Activated T-cell treated with anti-CD3 and anti-CD28 coated beads, Interleukin-2, amount 50 U/mL, for 72 hours (primary cell): ENCODE results near the gene USP32. TPM values are rescaled to one million over a fixed set of nuclear protein-coding genes. Genes with fewer than 3 reads are reported as not detected.

Experiments used
- ATAC-seq, 2 donors: fragments of 150-1000 bp; cut with Tn5 transposase; replicated peaks in 1 of 2; 2 replicates each; pipeline ENCODE4 v1.10.0; 2021; ENCODE audit warnings: moderate library complexity in 2 of 2, mild to moderate bottlenecking in 1 of 2
- DNase-seq, 2 donors: peaks; one replicate each; pipeline ENCODE4 v3.0.0; 2021 to 2022; ENCODE audit warnings: mixed read lengths in 1 of 2
- H3K27ac Mint-ChIP-seq: one replicate; pipeline ENCODE4 v1.8.0; 2022; ENCODE audit warnings: mild to moderate bottlenecking, moderate library complexity, mixed read lengths
- H3K27me3 Mint-ChIP-seq: one replicate; pipeline ENCODE4 v1.8.0; 2022; ENCODE audit warnings: low read depth, mixed read lengths
- H3K36me3 Mint-ChIP-seq, 2 donors: one replicate each; pipeline ENCODE4 v1.8.0; 2022; ENCODE audit warnings: mixed read lengths in 2 of 2, mild to moderate bottlenecking in 1 of 2; ENCODE audit not compliant: insufficient read depth in 2 of 2
- H3K4me1 Mint-ChIP-seq: one replicate; pipeline ENCODE4 v1.8.0; 2022; ENCODE audit warnings: low read depth, mixed read lengths
- H3K4me3 Mint-ChIP-seq, 2 donors: one replicate each; pipeline ENCODE4 v1.8.0; 2022; ENCODE audit warnings: mild to moderate bottlenecking in 2 of 2, mixed read lengths in 2 of 2, moderate library complexity in 2 of 2
- H3K9me3 Mint-ChIP-seq, 2 donors: one replicate each; pipeline ENCODE4 v1.8.0; 2022; ENCODE audit warnings: mixed read lengths in 2 of 2
- total RNA-seq, 2 donors: library from RNA; stranded (reverse); gene quantifications; one replicate each; pipeline ENCODE4 v1.2.3, GENCODE V29; 2022

Gene USP32
- total RNA-seq, 2 donors from 2014 or later = 42.4 to 48.8 TPM

DNA sequence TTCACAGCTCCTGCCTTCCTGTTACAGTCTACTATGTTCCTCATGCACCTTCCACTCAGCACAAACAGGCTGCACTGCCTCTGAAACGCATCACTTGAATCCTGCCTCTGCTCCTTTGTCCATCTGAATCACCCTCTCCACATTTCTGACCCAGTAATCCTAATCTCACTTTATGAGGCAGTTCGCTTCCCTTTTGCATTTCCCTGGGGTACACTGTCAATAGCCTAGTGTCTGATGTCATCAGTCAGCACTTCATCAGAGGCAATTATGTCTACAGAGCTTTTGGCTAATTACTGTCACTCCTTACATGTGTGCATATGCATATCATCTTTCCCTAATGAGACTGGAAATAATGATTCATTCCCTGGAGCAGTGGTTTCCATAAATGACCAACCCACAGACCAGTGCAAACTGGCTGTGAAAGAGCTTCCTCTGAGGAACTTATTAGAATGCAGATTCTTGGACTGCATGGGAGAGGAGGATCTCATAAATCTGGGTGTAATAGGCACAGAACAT lies 218.6 kb downstream of the USP32 start:
- ATAC-seq (peak in 1 of 2 donors; percentile 21), DNase-seq (no peak)
- Mint-ChIP-seq H3K4me3 (no peak overlapping the region), H3K27me3 (no peaks in the 10 kb centered on the region), H3K27ac (peak overlapping the region; percentile 0), H3K9me3 (no peaks in the 10 kb centered on the region), H3K36me3 (peaks cover 0 to 1% of the 10 kb centered on the region in 2 donors), H3K4me1 (peaks cover 29% of the 10 kb centered on the region)

DNA sequence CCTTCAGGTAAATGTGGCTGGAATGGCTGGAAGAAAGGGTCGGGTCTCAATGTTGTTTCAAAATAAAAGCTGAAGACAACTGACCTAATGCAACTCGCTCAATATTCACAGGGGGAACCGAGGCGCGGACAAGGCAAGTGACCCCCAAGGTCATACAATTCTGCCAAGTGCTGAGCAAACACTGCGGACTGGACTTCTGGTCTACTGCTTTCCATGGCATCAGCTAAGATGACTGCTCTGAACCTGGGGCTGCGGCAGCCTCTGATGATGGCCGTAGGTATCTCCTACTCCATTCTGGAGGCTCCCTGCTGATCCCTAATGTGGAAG lies 220.2 kb downstream of the USP32 start:
- no peaks in the 10 kb centered on the region for H3K9me3 Mint-ChIP-seq

DNA sequence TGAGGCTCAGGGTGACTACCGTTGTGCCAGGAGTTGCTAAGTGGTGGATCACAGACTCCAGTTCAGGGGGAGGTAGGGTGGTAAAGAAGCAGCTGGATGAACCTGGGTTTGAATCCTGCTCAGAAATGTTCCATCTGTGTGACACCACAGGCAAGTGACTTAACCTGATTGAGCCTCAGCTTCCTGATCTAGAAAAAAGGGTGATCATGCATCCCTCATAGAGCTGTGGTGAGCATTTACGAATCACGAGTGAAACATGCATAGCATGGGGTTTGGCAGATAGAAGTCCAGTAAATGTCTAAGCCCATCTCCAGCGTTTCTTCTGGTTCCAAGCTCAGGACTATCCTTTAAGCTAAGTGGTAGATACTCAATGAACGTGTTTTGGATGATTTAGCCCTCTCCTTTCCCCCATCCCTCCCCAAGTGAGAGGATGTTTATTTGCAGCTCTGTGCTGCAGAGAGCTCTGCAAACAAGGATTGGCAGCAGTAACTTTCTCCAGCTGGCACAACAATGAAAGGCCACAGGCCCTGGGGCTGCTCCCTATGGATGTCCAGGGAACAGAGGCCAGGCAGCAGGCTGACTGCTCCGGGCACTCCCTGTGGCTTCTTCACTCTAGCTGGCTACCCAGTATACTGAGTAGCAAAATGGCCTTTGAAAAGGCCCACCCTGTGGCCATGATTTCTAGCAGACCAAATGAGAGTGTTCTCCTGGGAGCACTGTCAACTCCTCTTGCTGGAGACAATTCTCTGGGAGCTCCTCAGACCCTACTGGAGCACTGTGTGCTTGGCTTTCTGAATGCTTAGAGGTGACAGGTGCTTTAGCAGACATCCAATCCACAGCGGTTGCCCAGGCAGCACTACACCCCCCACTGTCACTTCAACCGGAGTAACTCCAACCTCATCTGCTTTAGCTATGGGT lies 220.8 kb downstream of the USP32 start:
- Mint-ChIP-seq H3K27me3 (no peaks in the 10 kb centered on the region), H3K4me3 (peak overlapping the region; percentile 67 to 68), H3K9me3 (no peaks in the 10 kb centered on the region), H3K27ac (peak overlapping the region; percentile 88), H3K36me3 (peaks cover 0 to 1% of the 10 kb centered on the region in 2 donors), H3K4me1 (peaks cover 34% of the 10 kb centered on the region)
- DNase-seq = no peak
- peak; percentile 40 to 49 for ATAC-seq

More for the DNA sequence above, 220.2 kb downstream of the USP32 start:
- peaks cover 0 to 1% of the 10 kb centered on the region in 2 donors for H3K36me3 Mint-ChIP-seq
- H3K27ac Mint-ChIP-seq = no peak overlapping the region
- H3K27me3 Mint-ChIP-seq = no peaks in the 10 kb centered on the region
- DNase-seq (no peak), ATAC-seq (no peak)
- H3K4me3 Mint-ChIP-seq = no peak overlapping the region
- H3K4me1 Mint-ChIP-seq = peaks cover 29% of the 10 kb centered on the region

DNA sequence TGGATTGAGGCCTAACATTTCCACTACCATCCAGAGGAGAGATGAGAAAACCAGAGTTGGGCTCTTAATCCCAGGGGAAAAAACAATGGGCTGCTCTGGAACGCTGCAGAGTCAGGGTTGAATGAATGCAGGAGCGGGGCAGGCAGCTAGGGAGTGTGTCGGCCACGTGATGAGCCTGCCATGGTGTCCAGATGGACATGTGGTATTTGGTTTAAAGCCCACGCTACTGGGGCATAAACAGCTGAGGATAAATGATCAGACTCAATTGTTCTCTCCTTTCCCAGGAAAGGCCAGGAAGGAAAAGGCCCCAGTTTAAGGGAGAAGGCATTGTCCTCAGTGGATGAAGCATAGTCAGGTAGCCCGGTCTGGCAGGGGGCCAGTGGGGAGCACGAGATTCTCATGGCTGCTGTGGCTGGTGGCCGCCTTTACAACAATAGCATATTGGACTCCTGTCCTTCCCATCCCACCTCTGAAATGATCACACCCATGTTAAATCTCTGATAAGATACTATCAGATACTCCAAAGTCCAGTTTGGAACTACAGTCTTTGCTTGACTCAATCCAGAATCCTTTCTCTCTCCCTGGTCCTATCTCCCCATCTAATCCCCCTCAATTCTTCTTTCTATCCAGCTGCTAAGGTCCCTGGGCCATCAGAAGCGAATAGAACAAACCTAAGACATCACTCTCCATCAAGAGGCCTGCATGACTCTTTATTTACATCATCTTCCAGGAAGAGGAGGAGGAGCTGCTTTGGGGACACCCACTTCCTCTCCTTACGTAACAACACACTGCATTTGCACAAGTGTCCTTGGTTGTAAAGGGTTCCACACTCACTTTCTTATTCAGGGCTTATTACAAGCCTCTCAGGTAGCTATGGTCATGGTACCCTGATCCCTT lies 221.8 kb downstream of the USP32 start:
- peak; percentile 21 to 43 for DNase-seq
- Mint-ChIP-seq H3K36me3 (peaks cover 0 to 1% of the 10 kb centered on the region in 2 donors), H3K27me3 (no peaks in the 10 kb centered on the region), H3K9me3 (no peaks in the 10 kb centered on the region), H3K27ac (peak overlapping the region; percentile 88), H3K4me1 (peaks cover 42% of the 10 kb centered on the region), H3K4me3 (peak overlapping the region; percentile 67 to 68)
- peak; percentile 65 to 76 for ATAC-seq

DNA sequence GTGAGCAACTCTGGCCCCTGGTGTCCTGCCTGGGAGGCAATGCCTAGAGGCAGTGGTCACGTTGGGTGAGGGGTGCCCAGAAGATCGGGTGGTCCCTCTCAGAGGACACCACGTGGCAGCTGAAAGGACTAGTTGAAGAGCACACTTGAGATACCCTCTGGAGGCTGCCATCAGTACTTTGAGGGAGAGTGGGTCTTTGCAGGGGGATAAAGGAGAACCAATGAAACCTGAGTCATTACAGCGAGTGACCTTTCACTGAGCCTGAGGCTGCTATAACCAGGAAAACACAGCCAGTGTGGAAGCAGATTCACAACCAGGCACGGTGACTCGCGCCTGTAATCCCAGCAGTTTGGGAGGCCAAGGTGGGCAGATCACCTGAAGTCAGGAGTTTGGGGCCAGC lies 223.3 kb downstream of the USP32 start:
- Mint-ChIP-seq H3K27ac (no peak overlapping the region), H3K9me3 (no peaks in the 10 kb centered on the region), H3K36me3 (peaks cover 0 to 1% of the 10 kb centered on the region in 2 donors), H3K4me1 (peaks cover 41% of the 10 kb centered on the region), H3K27me3 (no peaks in the 10 kb centered on the region), H3K4me3 (no peak overlapping the region)
- DNase-seq = no peak
- ATAC-seq = no peak

- no peak overlapping the region for H3K4me3 Mint-ChIP-seq
- H3K9me3 Mint-ChIP-seq = no peaks in the 10 kb centered on the region
- DNase-seq = no peak
- ATAC-seq = no peak
- H3K36me3 Mint-ChIP-seq = peaks cover 0 to 1% of the 10 kb centered on the region in 2 donors
- peaks cover 3% of the 10 kb centered on the region for H3K27me3 Mint-ChIP-seq
- no peak overlapping the region for H3K27ac Mint-ChIP-seq
- peaks cover 38% of the 10 kb centered on the region for H3K4me1 Mint-ChIP-seq
Measured at GRCh38 chr17:60167065-60167741, 224.7 kb downstream of the USP32 start.

GRCh38 chr17:60165971-60166370 lies 226.0 kb downstream of the USP32 start:
- Mint-ChIP-seq H3K36me3 (peaks cover 0 to 1% of the 10 kb centered on the region in 2 donors), H3K4me3 (no peak overlapping the region), H3K27me3 (peaks cover 9% of the 10 kb centered on the region), H3K9me3 (no peaks in the 10 kb centered on the region), H3K27ac (peak overlapping the region; percentile 36), H3K4me1 (peaks cover 40% of the 10 kb centered on the region)
- DNase-seq = peak in 1 of 2 donors; percentile 24
- peak; percentile 40 to 51 for ATAC-seq

GRCh38 chr17:60165223-60165622 lies 226.7 kb downstream of the USP32 start:
- H3K4me1 Mint-ChIP-seq = peaks cover 35% of the 10 kb centered on the region
- no peaks in the 10 kb centered on the region for H3K9me3 Mint-ChIP-seq
- no peak overlapping the region for H3K27ac Mint-ChIP-seq
- DNase-seq (no peak), ATAC-seq (peak in 1 of 2 donors; percentile 28)
- H3K36me3 Mint-ChIP-seq = no peaks in the 10 kb centered on the region
- H3K27me3 Mint-ChIP-seq = peaks cover 14% of the 10 kb centered on the region
- H3K4me3 Mint-ChIP-seq = no peak overlapping the region

DNA sequence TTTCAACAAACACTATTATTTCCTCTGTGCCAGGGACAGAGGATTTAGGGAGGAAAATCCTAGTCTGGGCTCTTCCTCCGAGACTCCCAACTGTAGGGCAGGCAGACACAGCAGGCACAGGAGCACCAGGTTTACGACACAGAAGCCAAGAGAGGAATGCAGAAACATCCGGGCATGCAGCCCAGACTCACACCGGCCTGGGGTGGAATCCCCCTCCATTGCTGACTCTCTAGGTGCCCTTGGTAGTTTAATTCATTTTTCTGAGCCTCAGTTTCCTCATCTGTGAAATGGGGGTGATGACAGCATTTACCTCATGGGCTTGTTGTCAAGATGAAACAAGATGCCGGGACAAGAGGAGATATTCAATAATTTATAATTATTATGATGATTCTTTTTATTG lies 227.2 kb downstream of the USP32 start:
- Mint-ChIP-seq H3K27ac (no peak overlapping the region), H3K4me3 (no peak overlapping the region), H3K27me3 (peaks cover 19% of the 10 kb centered on the region), H3K9me3 (no peaks in the 10 kb centered on the region), H3K36me3 (no peaks in the 10 kb centered on the region), H3K4me1 (peaks cover 29% of the 10 kb centered on the region)
- ATAC-seq = no peak
- no peak for DNase-seq

DNA sequence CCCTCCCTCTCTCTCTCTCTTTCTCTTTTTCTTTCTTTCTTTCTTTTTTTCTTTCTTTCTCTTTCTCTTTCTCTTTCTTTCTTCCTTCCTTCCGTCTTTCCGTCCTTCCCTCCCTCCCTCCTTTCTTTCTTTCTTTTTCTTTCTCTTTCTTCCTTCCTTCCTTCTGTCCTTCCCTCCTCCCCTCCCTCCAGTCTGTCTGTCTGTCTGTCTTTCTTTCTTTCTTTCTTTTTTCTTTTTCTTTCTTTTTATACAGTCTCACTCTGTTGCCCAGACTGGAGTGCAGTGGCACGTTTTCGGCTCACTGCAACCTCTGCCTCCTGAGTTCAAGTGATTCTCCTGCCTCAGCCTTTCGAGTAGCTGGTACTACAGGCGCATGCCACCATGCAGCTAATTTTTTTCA lies 227.8 kb downstream of the USP32 start:
- no peak for ATAC-seq
- H3K27me3 Mint-ChIP-seq = peaks cover 21% of the 10 kb centered on the region
- H3K4me1 Mint-ChIP-seq = peaks cover 27% of the 10 kb centered on the region
- peak overlapping the region; percentile 61 for H3K27ac Mint-ChIP-seq
- no peaks in the 10 kb centered on the region for H3K9me3 Mint-ChIP-seq
- no peaks in the 10 kb centered on the region for H3K36me3 Mint-ChIP-seq
- DNase-seq = no peak
- no peak overlapping the region for H3K4me3 Mint-ChIP-seq

- no peaks in the 10 kb centered on the region for H3K9me3 Mint-ChIP-seq
- H3K27me3 Mint-ChIP-seq = peaks cover 21% of the 10 kb centered on the region
- H3K4me1 Mint-ChIP-seq = peaks cover 22% of the 10 kb centered on the region
- H3K36me3 Mint-ChIP-seq = no peaks in the 10 kb centered on the region
- no peak for ATAC-seq
- no peak overlapping the region for H3K4me3 Mint-ChIP-seq
- DNase-seq = no peak
- no peak overlapping the region for H3K27ac Mint-ChIP-seq
Measured at GRCh38 chr17:60163108-60163784, 228.7 kb downstream of the USP32 start.

- DNase-seq (no peak), ATAC-seq (no peak)
- H3K4me3 Mint-ChIP-seq = no peak overlapping the region
- H3K36me3 Mint-ChIP-seq = no peaks in the 10 kb centered on the region
- no peaks in the 10 kb centered on the region for H3K9me3 Mint-ChIP-seq
- no peak overlapping the region for H3K27ac Mint-ChIP-seq
- H3K27me3 Mint-ChIP-seq = peaks cover 21% of the 10 kb centered on the region
- H3K4me1 Mint-ChIP-seq = peaks cover 22% of the 10 kb centered on the region
Measured at GRCh38 chr17:60161598-60162330, 230.2 kb downstream of the USP32 start.
